HG03457 (cell line): Measurements from ENCODE around the gene THYN1.

Experiments used
- ATAC-seq: cut with Tn5 transposase; IDR thresholded peaks from one replicate; pipeline ENCODE4 v1.9.1; 2021; ENCODE audit warnings: moderate number of reproducible peaks; ENCODE audit not compliant: unreplicated experiment

Gene THYN1

DNA sequence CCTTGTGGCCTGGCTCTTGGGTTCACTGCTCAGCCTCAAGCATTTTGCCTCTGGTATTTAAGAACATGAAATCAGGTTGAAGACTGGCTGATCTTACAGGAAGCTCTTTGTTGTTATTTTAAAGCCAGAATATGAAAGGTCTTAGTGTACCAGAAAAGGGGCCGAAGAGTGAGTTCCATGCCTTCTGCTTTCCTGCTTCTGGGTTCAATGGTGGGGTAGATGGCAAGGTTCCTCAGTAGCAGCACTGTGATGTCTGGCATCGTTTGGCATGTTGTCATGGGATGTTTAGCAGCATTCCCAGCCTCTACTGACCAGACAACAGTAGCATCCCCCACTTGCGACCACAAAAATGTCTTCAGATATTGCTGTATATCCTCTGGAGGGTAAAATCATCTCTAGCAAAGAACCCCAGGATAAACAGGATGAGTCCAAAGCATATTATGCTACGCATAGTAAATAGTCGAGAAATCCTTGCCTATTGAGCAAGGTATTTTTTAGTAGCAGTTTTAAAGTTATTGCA lies 26.3 kb downstream of the THYN1 start:
- ATAC-seq: no peak

DNA sequence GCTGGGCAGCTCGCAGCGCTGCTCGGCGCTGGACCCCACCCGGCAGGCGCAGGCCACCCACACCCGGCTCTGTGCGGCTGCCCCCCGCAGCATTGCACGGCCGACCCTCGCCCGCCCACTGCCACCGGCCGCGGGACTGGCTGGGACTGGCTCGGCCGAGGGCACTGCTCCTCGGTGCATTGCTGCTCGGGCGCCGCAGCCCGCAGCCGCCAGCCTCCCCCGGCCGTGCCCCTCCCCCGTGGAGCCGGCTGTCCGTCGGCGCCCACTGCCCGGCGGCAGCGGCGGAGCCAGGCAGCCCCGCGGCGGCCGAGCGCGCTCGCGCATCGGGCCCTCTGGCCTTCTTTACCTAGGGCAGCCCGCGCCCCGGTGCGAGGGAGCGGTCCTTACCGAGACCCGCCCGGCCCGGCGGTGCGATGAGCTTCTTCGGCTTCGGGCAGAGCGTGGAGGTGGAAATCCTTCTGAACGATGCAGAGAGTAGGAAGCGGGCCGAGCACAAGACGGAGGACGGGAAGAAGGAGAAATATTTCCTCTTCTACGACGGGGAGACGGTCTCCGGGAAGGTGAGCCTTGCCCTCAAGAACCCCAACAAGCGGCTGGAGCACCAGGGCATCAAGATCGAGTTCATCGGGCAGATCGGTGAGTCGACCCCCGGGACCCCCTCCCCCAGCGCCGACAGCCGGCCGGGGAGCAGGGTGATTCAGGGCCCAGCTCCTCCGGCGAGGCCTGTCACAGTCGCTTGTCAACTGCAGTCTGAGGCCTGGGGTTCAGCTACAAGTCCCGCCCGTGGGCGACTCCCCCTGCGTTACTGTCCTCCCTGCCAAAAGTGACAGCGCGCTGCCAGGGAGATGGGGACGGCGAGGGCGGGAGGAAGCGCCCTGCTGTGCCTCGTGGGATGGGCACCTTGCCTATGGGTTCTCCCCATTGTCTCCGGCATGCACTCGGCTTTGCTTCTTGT lies 28.2 kb downstream of the THYN1 start:
- ATAC-seq: peak; percentile 18

DNA sequence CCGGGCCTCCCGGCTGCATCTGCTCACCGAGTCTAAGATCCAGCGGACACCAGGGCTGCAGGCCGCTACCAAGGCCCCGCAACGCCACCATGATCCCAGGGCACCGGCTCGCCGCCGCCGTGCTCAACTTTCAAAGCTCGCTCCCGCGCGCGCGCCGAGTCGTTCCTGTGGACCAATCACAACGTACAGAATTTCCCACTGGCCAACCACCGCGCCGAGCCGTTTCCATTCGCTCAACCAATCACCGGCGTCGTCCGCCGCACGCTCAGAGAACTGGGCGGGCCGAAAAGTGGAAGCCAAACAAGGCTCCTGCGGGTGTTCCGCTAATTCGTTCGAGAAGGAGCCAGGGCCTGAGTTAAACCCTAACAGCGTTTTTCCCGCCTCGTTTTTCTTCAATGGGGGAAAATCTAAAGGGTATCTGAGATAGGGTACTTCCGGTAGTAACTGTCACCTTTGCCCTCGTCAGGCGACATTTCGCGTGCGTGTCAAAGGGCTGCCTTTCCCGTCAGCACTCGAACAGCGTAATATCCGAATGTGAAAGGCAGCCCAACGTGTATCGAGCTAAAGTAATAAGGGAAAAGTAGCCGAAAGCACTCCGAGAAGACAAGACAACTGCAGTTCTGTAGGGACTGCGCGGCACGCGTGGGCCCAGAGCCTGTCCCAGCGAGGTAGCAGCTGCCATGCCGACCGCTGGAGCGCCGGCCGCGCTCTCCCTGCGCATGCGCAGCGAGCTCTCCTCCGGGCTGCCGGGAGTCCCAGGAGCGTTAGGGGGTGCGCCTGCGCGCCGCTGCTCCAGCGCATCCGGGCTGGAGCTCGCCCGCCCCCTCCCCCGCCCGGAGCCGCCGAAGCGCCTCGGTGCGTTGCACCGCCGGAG lies 29.1 kb downstream of the THYN1 start, which contains the start of the genes NCAPD3 and VPS26B:
Gene NCAPD3 (minus strand): TSS at position 132 of the 874 bp plus-strand sequence. CDS start 41 bp downstream, at position 91.
Gene VPS26B (plus strand): TSS at position 836 of the 874 bp plus-strand sequence. CDS start 452 bp downstream, outside the sequence.
- peak; percentile 67 for ATAC-seq

DNA sequence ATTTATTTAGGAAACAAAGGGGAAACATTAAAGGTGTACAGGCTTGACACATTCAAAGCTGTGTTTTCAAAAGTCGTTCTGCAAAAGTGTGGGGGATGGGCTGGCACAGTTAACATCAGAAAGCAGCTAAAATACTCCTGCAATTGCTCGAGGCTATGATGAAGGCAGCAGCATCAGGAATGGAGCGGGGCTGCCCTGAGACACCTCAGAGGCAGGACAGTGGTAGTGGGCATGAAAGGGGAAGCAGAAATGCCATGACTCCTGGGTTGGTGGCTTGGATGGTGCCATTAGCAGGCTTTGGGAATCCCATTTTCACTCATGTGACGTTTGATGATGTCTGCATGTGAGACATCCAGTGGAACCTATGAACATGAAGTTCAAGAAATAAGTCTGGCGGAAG lies 30.0 kb downstream of the THYN1 start:
- no peak for ATAC-seq

DNA sequence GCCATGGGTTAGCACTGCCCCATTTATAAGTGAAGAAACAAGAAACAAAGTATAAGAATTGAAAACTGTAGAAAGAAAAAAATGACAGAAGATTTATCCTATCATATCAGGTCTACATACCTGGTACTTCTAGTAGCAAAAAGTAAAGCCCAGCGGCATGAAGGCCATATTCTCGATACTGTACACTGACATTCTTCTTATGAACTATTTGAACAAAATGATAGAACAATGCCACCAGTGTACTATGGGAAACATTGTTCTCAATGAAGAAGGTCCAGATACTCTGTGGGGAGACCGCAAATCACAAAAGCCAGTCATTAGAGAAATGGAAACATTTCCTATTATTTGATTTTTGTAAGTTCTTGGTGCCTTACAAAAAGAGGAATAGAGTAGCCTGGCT lies 36.3 kb downstream of the THYN1 start:
- no peak for ATAC-seq

DNA sequence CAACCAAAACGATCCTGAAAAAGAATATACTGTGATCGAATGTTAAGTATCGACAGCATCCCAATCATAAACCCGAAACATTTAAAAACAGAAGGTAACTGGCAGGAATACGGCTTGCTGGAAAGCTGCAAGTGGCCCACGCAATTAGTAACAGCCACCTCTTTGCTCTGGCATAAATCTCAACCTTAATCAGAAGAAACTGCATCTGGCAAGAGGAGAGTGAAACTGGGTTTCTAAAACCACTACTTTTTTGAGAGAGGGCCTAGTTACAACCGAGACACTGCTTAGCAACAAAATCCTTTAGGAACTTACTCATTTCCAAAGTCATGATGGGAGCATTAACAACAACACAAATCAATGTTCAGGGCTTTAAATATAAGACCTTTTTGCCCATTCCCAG lies 37.3 kb downstream of the THYN1 start:
- no peak for ATAC-seq

DNA sequence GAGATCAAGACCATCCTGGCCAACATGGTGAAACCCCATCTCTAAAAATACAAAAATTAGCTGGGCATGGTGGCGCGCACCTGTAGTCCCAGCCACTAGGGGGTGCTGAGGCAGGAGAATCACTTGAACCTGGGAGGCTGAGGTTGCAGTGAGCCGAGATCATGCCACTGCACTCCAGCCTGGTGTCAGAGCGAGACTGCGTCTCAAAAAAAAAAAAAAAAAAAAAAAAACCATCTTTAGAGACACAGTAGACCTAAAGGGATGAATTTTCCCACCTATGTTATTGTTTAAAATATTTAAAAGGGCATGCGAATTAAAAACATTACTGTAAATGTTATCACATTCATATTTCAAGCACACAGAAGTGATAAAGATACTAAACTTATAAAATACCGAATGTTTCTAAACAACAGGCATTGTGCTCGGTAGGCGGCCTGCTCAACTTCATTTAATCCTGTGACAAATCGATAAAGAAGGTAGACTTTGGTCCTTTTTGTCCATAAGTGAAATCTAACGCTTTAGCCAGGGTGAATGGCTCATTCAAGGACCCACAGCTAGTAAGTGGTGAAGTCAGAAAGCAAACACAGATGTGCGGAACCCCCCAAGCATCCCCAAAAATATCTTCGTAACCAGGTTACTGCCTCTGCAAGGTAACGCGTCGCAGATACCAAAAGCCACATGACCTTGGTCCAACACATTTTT lies 45.5 kb downstream of the THYN1 start:
- no peak for ATAC-seq

DNA sequence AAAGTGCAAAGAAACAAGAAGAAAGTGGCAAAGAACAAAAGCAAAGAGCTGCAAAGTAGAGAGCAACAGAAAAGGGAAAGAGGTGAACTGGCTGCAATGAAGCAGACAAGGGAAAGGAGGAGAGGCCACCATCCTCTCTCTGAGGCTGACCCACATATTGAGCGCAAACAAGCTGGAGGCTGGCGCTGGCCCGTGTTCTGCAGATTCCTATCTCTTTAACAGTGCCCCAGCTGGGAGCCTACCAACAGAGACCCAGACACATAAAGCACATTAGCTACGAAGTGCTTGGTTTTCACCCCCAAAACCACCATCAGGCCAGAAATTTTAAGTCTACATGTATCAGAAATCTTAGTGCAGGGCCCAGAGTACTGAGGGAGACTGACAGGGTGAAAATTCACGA lies 47.0 kb downstream of the THYN1 start:
- ATAC-seq: no peak

DNA sequence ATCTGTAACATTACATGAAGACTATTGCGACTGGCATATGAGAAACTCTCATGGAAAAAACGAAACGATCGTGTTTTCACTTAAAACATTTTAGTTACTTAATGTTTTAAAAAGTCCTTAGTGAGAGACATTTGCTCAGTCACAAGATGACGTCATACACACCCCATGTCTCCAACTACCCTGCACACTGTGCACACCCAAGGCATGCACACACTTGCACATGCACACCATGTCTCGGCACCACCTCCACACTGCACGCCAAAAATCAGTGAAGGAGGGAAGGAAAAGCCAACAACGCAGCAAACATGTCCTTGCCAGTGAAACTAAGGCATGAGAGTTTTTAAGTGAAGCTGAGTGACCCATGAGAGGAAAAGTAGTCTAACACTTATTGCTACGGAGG lies 47.4 kb downstream of the THYN1 start:
- no peak for ATAC-seq

DNA sequence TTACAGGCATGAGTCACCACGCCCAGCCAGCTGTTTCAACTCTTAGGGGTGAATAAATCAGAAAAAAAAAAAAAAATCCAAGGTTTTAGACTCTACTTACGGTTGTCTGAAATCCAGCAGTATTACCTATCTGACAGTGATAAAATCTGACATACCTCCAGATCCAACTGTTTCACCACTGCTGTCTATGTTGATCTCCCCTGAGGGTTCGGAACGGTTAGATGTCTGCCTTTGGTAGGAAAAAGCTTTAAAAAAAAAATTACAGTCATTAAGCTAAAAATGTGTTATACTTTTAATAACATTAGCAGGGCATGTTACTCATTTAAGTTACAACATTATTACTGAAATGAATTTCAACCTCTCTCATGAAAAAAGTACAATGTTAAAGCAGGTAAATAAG lies 50.5 kb downstream of the THYN1 start:
- ATAC-seq: no peak

DNA sequence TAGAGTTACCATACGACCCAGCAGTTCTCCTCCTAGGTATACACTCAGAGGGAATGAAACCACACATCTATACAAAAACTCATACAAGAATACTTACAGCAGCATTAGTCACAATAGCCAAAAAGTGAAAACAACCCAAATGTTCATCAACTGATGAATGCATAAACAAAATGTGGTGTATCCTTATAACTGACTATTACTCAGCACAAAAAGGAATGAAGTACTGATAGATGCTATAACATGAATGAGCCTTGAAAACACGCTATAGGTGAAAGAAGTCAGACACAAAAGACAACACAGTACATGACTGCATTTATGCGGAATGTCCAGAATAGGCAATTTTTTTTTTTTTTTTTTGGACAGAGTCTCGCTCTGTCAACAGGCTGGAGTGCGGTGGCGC lies 52.5 kb downstream of the THYN1 start:
- ATAC-seq: no peak

DNA sequence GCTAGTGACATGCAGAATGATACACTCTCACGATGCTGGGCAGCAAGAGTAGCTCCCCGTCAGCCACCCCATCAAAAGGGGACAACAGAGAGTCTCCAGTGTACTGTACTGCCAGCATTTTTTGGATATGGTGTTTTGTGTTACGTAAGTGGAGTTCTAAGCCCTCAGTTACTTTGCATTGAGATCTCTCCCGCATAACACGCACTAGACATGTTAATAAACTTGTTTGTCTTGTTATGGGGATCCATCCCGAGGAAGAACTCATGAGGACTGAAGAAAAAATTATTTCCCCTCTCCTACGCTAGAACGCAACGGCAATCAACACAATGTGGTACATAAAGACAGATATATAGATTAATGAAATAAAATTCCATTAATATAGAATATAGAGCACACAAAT lies 53.6 kb downstream of the THYN1 start:
- ATAC-seq: no peak
